Measurements from ENCODE around the gene OTOP1. TPM values are rescaled to one million over a fixed set of nuclear protein-coding genes. Genes with fewer than 3 reads are reported as not detected.
"Not testable (repeated sequence)": the region's sequence is repeated elsewhere in the genome, so short reads cannot be mapped to it uniquely, and the experiment has no call there.

OTOP1 gene
- not detected in 2 replicates for total RNA-seq

GRCh38 chr4:4226606-4227438 is at the start of gene OTOP1:
Gene OTOP1, minus strand, starts transcription at chr4:4226929. Its CDS starts 65 bp downstream, at chr4:4226864.
- Mint-ChIP-seq H3K27ac (no peak within 1 kb of the TSS), H3K36me3 (ENCODE audit: low read depth) (no peaks in the 10 kb centered on the region), H3K27me3 (ENCODE audit: insufficient read depth) (peaks cover 56% of the 10 kb centered on the region), H3K4me3 (no peak within 1 kb of the TSS), H3K4me1 (ENCODE audit: low read depth) (no peaks in the 10 kb centered on the region), H3K9me3 (no peaks in the 10 kb centered on the region)
- no peak for DNase-seq (ENCODE audit: low spot score)
- intact Hi-C loops (cut with micrococcal nuclease) = no loop called here

- H3K4me1 Mint-ChIP-seq (ENCODE audit: low read depth) = peaks cover 21% of the 10 kb centered on the region
- peaks cover 37% of the 10 kb centered on the region for H3K36me3 Mint-ChIP-seq (ENCODE audit: low read depth)
- H3K4me3 Mint-ChIP-seq = no peak overlapping the region
- no peak overlapping the region for H3K27ac Mint-ChIP-seq
- H3K9me3 Mint-ChIP-seq = no peaks in the 10 kb centered on the region
- intact Hi-C loops (cut with micrococcal nuclease) = no loop called here
- no peaks in the 10 kb centered on the region for H3K27me3 Mint-ChIP-seq (ENCODE audit: insufficient read depth)
- no peak for DNase-seq (ENCODE audit: low spot score)
Measured at GRCh38 chr4:4274226-4274625, 47.5 kb upstream of the OTOP1 start.

GRCh38 chr4:4271912-4272311 is 45.2 kb upstream of the OTOP1 start:
- Mint-ChIP-seq H3K9me3 (no peaks in the 10 kb centered on the region), H3K27me3 (ENCODE audit: insufficient read depth) (no peaks in the 10 kb centered on the region), H3K27ac (no peak overlapping the region), H3K36me3 (ENCODE audit: low read depth) (peaks cover 39% of the 10 kb centered on the region), H3K4me1 (ENCODE audit: low read depth) (peaks cover 28% of the 10 kb centered on the region), H3K4me3 (no peak overlapping the region)
- no peak for DNase-seq (ENCODE audit: low spot score)
- intact Hi-C loops (cut with micrococcal nuclease) = no loop called here

GRCh38 chr4:4270529-4270928 is 43.8 kb upstream of the OTOP1 start:
- Mint-ChIP-seq H3K4me3 (no peak overlapping the region), H3K36me3 (ENCODE audit: low read depth) (peaks cover 44% of the 10 kb centered on the region), H3K27ac (peak overlapping the region; percentile 69), H3K27me3 (ENCODE audit: insufficient read depth) (no peaks in the 10 kb centered on the region), H3K9me3 (no peaks in the 10 kb centered on the region), H3K4me1 (ENCODE audit: low read depth) (peaks cover 28% of the 10 kb centered on the region)
- DNase-seq (ENCODE audit: low spot score) = no peak
- intact Hi-C loops (cut with micrococcal nuclease) = no loop called here

- no peaks in the 10 kb centered on the region for H3K27me3 Mint-ChIP-seq (ENCODE audit: insufficient read depth)
- no peak overlapping the region for H3K4me3 Mint-ChIP-seq
- H3K4me1 Mint-ChIP-seq (ENCODE audit: low read depth) = peaks cover 28% of the 10 kb centered on the region
- peaks cover 44% of the 10 kb centered on the region for H3K36me3 Mint-ChIP-seq (ENCODE audit: low read depth)
- peak overlapping the region; percentile 14 for H3K27ac Mint-ChIP-seq
- no peaks in the 10 kb centered on the region for H3K9me3 Mint-ChIP-seq
- no peak for DNase-seq (ENCODE audit: low spot score)
- intact Hi-C loops (cut with micrococcal nuclease) = no loop called here
Measured at GRCh38 chr4:4269856-4270255, 43.1 kb upstream of the OTOP1 start.

GRCh38 chr4:4269331-4269731 is 42.6 kb upstream of the OTOP1 start:
- Mint-ChIP-seq H3K9me3 (no peaks in the 10 kb centered on the region), H3K36me3 (ENCODE audit: low read depth) (peaks cover 39% of the 10 kb centered on the region), H3K4me3 (no peak overlapping the region), H3K4me1 (ENCODE audit: low read depth) (peaks cover 28% of the 10 kb centered on the region), H3K27ac (peak overlapping the region; percentile 14), H3K27me3 (ENCODE audit: insufficient read depth) (no peaks in the 10 kb centered on the region)
- intact Hi-C loops (cut with micrococcal nuclease) = no loop called here
- DNase-seq (ENCODE audit: low spot score) = no peak

- DNase-seq (ENCODE audit: low spot score) = no peak
- Mint-ChIP-seq H3K4me1 (ENCODE audit: low read depth) (peaks cover 28% of the 10 kb centered on the region), H3K4me3 (no peak overlapping the region), H3K9me3 (no peaks in the 10 kb centered on the region), H3K27ac (peak overlapping the region; percentile 49), H3K36me3 (ENCODE audit: low read depth) (peaks cover 36% of the 10 kb centered on the region), H3K27me3 (ENCODE audit: insufficient read depth) (no peaks in the 10 kb centered on the region)
- intact Hi-C loops (cut with micrococcal nuclease) = no loop called here
Measured at GRCh38 chr4:4268776-4269175, 42.0 kb upstream of the OTOP1 start.

- DNase-seq (ENCODE audit: low spot score) = no peak
- Mint-ChIP-seq H3K27ac (no peak overlapping the region), H3K27me3 (ENCODE audit: insufficient read depth) (peaks cover 3% of the 10 kb centered on the region), H3K9me3 (no peaks in the 10 kb centered on the region), H3K4me3 (no peak overlapping the region), H3K4me1 (ENCODE audit: low read depth) (peaks cover 28% of the 10 kb centered on the region), H3K36me3 (ENCODE audit: low read depth) (peaks cover 36% of the 10 kb centered on the region)
- intact Hi-C loops (cut with micrococcal nuclease) = no loop called here
Measured at GRCh38 chr4:4267981-4268380, 41.3 kb upstream of the OTOP1 start.

GRCh38 chr4:4260185-4260751 is 33.5 kb upstream of the OTOP1 start:
- Mint-ChIP-seq H3K27me3 (ENCODE audit: insufficient read depth) (peaks cover 4% of the 10 kb centered on the region), H3K27ac (no peak overlapping the region), H3K4me1 (ENCODE audit: low read depth) (peaks cover 7% of the 10 kb centered on the region), H3K9me3 (no peaks in the 10 kb centered on the region), H3K36me3 (ENCODE audit: low read depth) (no peaks in the 10 kb centered on the region), H3K4me3 (no peak overlapping the region)
- DNase-seq (ENCODE audit: low spot score) = no peak
- intact Hi-C loops (cut with micrococcal nuclease) = loop anchor here (1.0 kb wide), 1 partner anchor 75 kb away; no protein-coding TSS in a partner anchor

- intact Hi-C loops (cut with micrococcal nuclease) = loop anchor here (1.0 kb wide), 1 partner anchor 76 kb away; no protein-coding TSS in a partner anchor
- no peaks in the 10 kb centered on the region for H3K36me3 Mint-ChIP-seq (ENCODE audit: low read depth)
- no peaks in the 10 kb centered on the region for H3K9me3 Mint-ChIP-seq
- no peak overlapping the region for H3K27ac Mint-ChIP-seq
- no peak for DNase-seq (ENCODE audit: low spot score)
- H3K4me3 Mint-ChIP-seq = no peak overlapping the region
- H3K27me3 Mint-ChIP-seq (ENCODE audit: insufficient read depth) = peaks cover 4% of the 10 kb centered on the region
- H3K4me1 Mint-ChIP-seq (ENCODE audit: low read depth) = peaks cover 7% of the 10 kb centered on the region
Measured at GRCh38 chr4:4259484-4260100, 32.9 kb upstream of the OTOP1 start.

- intact Hi-C loops (cut with micrococcal nuclease); H3K36me3 Mint-ChIP-seq (ENCODE audit: low read depth): not testable (repeated sequence)
Measured at GRCh38 chr4:4257705-4258104, 31.0 kb upstream of the OTOP1 start.

GRCh38 chr4:4256799-4257198 is 30.1 kb upstream of the OTOP1 start:
- H3K4me3 Mint-ChIP-seq = no peak overlapping the region
- H3K4me1 Mint-ChIP-seq (ENCODE audit: low read depth) = peaks cover 7% of the 10 kb centered on the region
- no peaks in the 10 kb centered on the region for H3K9me3 Mint-ChIP-seq
- no peaks in the 10 kb centered on the region for H3K36me3 Mint-ChIP-seq (ENCODE audit: low read depth)
- intact Hi-C loops (cut with micrococcal nuclease) = no loop called here
- peaks cover 5% of the 10 kb centered on the region for H3K27me3 Mint-ChIP-seq (ENCODE audit: insufficient read depth)
- DNase-seq (ENCODE audit: low spot score) = no peak
- no peak overlapping the region for H3K27ac Mint-ChIP-seq

More at GRCh38 chr4:4257705-4258104, 31.0 kb upstream of the OTOP1 start:
- not testable (repeated sequence) for H3K4me1 Mint-ChIP-seq (ENCODE audit: low read depth); H3K4me3 Mint-ChIP-seq; H3K27ac Mint-ChIP-seq; H3K9me3 Mint-ChIP-seq; DNase-seq (ENCODE audit: low spot score); H3K27me3 Mint-ChIP-seq (ENCODE audit: insufficient read depth)

- H3K36me3 Mint-ChIP-seq (ENCODE audit: low read depth) = no peaks in the 10 kb centered on the region
- H3K4me3 Mint-ChIP-seq = no peak overlapping the region
- H3K4me1 Mint-ChIP-seq (ENCODE audit: low read depth) = peaks cover under 1% of the 10 kb centered on the region
- intact Hi-C loops (cut with micrococcal nuclease) = no loop called here
- no peak overlapping the region for H3K27ac Mint-ChIP-seq
- H3K9me3 Mint-ChIP-seq = no peaks in the 10 kb centered on the region
- no peak for DNase-seq (ENCODE audit: low spot score)
- H3K27me3 Mint-ChIP-seq (ENCODE audit: insufficient read depth) = peaks cover 9% of the 10 kb centered on the region
Measured at GRCh38 chr4:4254666-4255065, 27.9 kb upstream of the OTOP1 start.
